GM06990 (cell line): ENCODE results near the gene ALOX5.
"Not testable (repeated sequence)": the region's sequence is repeated elsewhere in the genome, so short reads cannot be mapped to it uniquely, and the experiment has no call there.

Experiments
- DNase-seq: peaks from one replicate; pipeline ENCODE4 v3.0.0-alpha.2; 2011; ENCODE audit not compliant: insufficient read length; ENCODE audit errors: extremely low read depth
- H3K27me3 ChIP-seq: replicated peaks from 2 replicates; pipeline ENCODE4 v1.6.0; 2011; ENCODE audit warnings: low read length; ENCODE audit not compliant: control insufficient read depth, insufficient read depth
- H3K36me3 ChIP-seq: 2 replicates; pipeline ENCODE4 v1.5.1; 2011; ENCODE audit warnings: low read length; ENCODE audit not compliant: control insufficient read depth, insufficient read depth
- H3K4me3 ChIP-seq: replicated peaks from 2 replicates; pipeline ENCODE4 v1.5.1; 2011; ENCODE audit warnings: low read depth, mild to moderate bottlenecking, control low read depth, low read length
- CTCF ChIP-seq: IDR thresholded peaks from 2 replicates; pipeline ENCODE4 v1.5.1; 2011; ENCODE audit warnings: low read length, control low read depth, mild to moderate bottlenecking, inconsistent platforms; ENCODE audit not compliant: insufficient read depth, poor library complexity, severe bottlenecking

The ALOX5 gene

GRCh38 chr10:45373576-45374349 is at the start of gene ALOX5:
Gene ALOX5 (plus strand): TSS chr10:45374216. CDS start chr10:45374280, 64 bp downstream.
- Histone ChIP-seq H3K36me3 (no peaks in the 10 kb centered on the region), H3K4me3 (peak within 1 kb of the TSS; percentile 83), H3K27me3 (no peaks in the 10 kb centered on the region)
- peak; percentile 85 for DNase-seq
- TF ChIP-seq CTCF, result no peak

DNA sequence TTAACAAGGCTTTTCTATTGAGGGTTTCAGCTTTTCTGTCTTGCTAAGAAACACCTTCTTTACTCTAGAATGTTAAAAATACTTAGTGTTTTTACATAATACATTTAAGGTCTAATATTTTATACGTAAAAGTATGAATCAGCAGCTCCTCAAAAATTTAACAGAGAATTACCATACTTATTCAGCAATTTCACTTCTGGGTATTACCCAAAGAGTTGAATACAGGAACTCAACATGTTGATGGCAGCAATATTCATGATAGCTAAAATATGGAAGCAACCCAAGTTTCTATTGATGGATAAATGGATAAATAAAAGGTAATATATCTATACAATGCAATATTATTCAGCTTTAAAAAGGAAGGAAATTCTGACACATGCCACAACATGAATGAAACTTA is 48.9 kb upstream of the ALOX5 start:
- H3K27me3 ChIP-seq, result no peaks in the 10 kb centered on the region
- H3K36me3 ChIP-seq, result no peaks in the 10 kb centered on the region
- DNase-seq, result no peak
- no peak overlapping the region for H3K4me3 ChIP-seq
- TF ChIP-seq CTCF, result no peak

DNA sequence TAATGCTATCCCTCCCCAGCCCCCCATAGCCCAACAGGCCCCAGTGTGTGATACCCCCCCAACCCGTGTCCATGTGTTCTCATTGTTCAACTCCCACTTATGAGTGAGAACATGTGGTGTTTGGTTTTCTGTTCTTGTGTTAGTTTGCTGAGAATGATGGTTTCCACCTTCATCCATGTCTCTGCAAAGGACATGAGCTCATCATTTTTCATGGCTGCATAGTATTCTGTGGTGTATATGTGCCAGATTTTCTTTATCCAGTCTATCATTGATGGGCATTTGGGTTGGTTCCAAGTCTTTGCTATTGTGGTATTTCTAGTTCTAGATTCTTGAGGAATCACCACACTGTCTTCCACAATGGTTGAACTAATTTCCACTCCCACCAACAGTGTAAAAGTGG is 47.2 kb upstream of the ALOX5 start:
- not testable (repeated sequence) for H3K36me3 ChIP-seq, H3K27me3 ChIP-seq, H3K4me3 ChIP-seq, DNase-seq

GRCh38 chr10:45331824-45332223 is 42.2 kb upstream of the ALOX5 start:
- not testable (repeated sequence) for H3K36me3 ChIP-seq, DNase-seq, H3K4me3 ChIP-seq, H3K27me3 ChIP-seq

DNA sequence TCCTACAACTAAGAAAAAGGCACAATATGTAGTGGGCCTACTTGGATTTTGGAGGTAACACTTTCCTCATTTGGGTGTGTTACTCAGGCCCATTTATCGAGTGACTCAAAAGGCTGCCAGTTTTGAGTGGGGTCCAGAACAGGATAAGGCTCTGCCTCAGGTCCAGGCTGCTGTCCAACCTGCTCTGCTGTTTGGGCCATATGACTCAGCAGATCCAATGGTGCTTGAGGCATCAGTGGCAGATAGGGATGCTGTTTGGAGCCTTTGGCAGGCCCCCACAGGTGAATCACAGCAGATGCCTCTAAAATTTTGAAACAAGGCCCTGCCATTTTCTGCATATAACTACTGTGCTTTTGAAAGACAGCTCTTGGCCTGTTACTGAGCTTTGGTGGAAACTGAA is 34.1 kb upstream of the ALOX5 start:
- Histone ChIP-seq H3K4me3 (no peak overlapping the region), H3K36me3 (no peaks in the 10 kb centered on the region), H3K27me3 (no peaks in the 10 kb centered on the region)
- TF ChIP-seq CTCF, result no peak
- DNase-seq, result no peak

- not testable (repeated sequence) for H3K4me3 ChIP-seq, DNase-seq, H3K27me3 ChIP-seq, H3K36me3 ChIP-seq
Measured at GRCh38 chr10:45340420-45340819, 33.6 kb upstream of the ALOX5 start.

GRCh38 chr10:45346652-45347335 is 27.2 kb upstream of the ALOX5 start:
- not testable (repeated sequence) for H3K4me3 ChIP-seq, H3K36me3 ChIP-seq, H3K27me3 ChIP-seq, DNase-seq

DNA sequence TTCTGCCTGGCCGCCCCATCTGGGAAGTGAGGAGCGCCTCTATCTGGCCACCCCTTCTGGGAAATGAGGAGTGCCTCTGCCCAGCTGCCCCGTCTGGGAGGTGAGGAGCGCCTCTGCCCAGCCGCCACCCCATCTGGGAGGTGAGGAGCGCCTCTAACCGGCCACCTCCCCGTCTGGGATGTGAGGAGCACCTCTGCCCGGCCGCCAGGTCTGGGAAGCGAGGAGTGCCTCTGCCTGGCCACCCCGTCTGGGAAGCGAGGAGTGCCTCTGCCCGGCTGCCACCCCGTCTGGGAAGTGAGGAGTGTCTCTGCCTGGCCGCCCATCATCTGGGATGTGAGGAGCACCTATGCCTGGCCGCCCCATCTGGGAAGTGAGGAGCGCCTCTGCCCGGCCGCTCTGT is 26.6 kb upstream of the ALOX5 start:
- not testable (repeated sequence) for H3K27me3 ChIP-seq, H3K4me3 ChIP-seq, H3K36me3 ChIP-seq, DNase-seq

DNA sequence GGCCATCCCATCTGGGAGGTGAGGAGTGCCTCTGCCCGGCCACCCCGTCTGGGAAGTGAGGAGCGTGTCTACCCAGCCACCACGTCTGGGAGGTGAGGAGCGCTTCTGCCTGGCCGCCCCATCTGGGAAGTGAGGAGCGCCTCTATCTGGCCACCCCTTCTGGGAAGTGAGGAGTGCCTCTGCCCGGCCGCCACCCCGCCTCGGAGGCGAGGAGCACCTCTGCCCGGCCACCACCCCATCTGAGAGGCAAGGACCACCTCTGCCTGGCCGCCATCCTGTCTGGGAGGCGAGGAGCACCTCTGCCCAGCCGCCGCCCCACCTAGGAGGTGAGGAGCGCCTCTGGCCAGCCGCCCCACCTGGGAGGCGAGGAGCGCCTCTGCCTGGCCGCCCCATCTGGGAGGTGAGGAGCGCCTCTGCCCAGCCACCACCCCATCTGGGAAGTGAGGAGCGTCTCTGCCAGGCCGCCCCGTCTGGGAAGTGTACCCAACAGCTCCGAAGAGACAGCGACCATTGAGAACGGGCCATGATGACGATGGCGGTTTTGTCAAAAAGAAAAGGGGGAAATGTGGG is 25.7 kb upstream of the ALOX5 start:
- not testable (repeated sequence) for H3K4me3 ChIP-seq, H3K27me3 ChIP-seq

More for the DNA sequence above, 25.7 kb upstream of the ALOX5 start:
- H3K36me3 ChIP-seq, DNase-seq: not testable (repeated sequence)
